Fibroblast of the aortic adventitia (primary cell): ENCODE results near the gene AQP3. TPM values are rescaled to one million over a fixed set of nuclear protein-coding genes. Genes with fewer than 3 reads are reported as not detected.

Experiments used
- DNase-seq: peaks from one replicate; pipeline ENCODE4 v3.0.0-alpha.2; 2010; ENCODE audit warnings: low read depth
- H3K4me3 ChIP-seq: 2 replicates; pipeline ENCODE4 v1.5.1; 2011; ENCODE audit warnings: low read depth, mild to moderate bottlenecking, control low read depth, low read length, moderate library complexity
- CTCF ChIP-seq: IDR thresholded peaks from 2 replicates; pipeline ENCODE4 v1.5.1; 2011; ENCODE audit warnings: mild to moderate bottlenecking, low read length, control low read depth, inconsistent platforms; ENCODE audit not compliant: insufficient read depth
- total RNA-seq: library from RNA; depleted of rRNA; stranded (reverse); fragments of >200 nt; gene quantifications from 2 replicates; pipeline ENCODE4 v1.2.3, GENCODE V29; 2012; ENCODE audit warnings: low replicate concordance

AQP3 gene
- total RNA-seq, 1 donor, result 0.54 TPM

GRCh38 chr9:33434317-33435105 is 12.9 kb downstream of the AQP3 start:
- DNase-seq, result no peak
- H3K4me3 ChIP-seq, result no peak overlapping the region
- TF ChIP-seq CTCF, result no peak

- H3K4me3 ChIP-seq, result no peak overlapping the region
- no peak for DNase-seq
- no peak for TF ChIP-seq CTCF
These were observed 13.5 kb downstream of the AQP3 start for GRCh38 chr9:33433871-33434270.

GRCh38 chr9:33431420-33431819 is 16.0 kb downstream of the AQP3 start:
- no peak for TF ChIP-seq CTCF
- no peak overlapping the region for H3K4me3 ChIP-seq
- DNase-seq, result no peak

GRCh38 chr9:33430942-33431341 is 16.5 kb downstream of the AQP3 start:
- TF ChIP-seq CTCF, result no peak
- no peak overlapping the region for H3K4me3 ChIP-seq
- peak; percentile 46 for DNase-seq

- no peak overlapping the region for H3K4me3 ChIP-seq
- TF ChIP-seq CTCF, result no peak
- DNase-seq, result peak; percentile 19
These were observed 18.0 kb downstream of the AQP3 start for GRCh38 chr9:33429256-33429985.

GRCh38 chr9:33426843-33427293 is 20.5 kb downstream of the AQP3 start:
- DNase-seq, result no peak
- no peak for TF ChIP-seq CTCF
- no peak overlapping the region for H3K4me3 ChIP-seq
